Activated naive CD4-positive, alpha-beta T cell treated with anti-CD3 and anti-CD28 coated beads, Interleukin-2, amount 50 U/mL, for 16 hours (primary cell): ENCODE data around the gene SPATA33.

Experiments
- DNase-seq: peaks from one replicate; pipeline ENCODE4 v3.0.0-alpha.2; 2020

SPATA33 gene

GRCh38 chr16:89711601-89712273 lies 54.1 kb downstream of the SPATA33 start:
- peak; percentile 83 for DNase-seq

DNA sequence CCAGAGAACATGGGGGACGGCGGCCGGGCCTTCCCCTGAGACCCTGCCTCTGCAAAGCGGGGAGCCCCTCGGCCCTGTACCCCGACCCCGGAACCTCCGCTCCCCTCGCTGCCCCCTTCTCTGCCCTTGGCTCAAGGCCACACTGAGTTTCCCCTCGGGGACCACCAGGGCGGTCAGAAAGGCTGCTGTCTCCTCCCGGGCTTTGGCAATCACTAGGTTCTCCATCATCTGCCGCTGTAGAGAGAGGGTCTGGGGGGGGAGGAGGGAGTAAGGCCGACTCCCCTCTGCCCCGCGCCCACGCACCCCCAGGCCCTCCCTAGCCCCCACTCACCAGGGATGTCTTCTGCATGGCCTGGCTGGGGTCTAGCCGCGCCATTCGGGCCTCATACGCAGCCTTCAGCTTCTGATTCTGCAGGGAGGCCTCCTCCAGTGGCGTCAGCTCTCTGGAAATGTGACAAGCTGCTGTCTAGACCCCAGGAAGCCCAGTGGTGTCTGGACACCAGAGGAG lies 54.7 kb downstream of the SPATA33 start:
- DNase-seq: no peak

- DNase-seq: no peak
Observed at GRCh38 chr16:89716493-89716892, 58.9 kb downstream of the SPATA33 start.

GRCh38 chr16:89716916-89717687 lies 59.5 kb downstream of the SPATA33 start:
- DNase-seq: no peak

DNA sequence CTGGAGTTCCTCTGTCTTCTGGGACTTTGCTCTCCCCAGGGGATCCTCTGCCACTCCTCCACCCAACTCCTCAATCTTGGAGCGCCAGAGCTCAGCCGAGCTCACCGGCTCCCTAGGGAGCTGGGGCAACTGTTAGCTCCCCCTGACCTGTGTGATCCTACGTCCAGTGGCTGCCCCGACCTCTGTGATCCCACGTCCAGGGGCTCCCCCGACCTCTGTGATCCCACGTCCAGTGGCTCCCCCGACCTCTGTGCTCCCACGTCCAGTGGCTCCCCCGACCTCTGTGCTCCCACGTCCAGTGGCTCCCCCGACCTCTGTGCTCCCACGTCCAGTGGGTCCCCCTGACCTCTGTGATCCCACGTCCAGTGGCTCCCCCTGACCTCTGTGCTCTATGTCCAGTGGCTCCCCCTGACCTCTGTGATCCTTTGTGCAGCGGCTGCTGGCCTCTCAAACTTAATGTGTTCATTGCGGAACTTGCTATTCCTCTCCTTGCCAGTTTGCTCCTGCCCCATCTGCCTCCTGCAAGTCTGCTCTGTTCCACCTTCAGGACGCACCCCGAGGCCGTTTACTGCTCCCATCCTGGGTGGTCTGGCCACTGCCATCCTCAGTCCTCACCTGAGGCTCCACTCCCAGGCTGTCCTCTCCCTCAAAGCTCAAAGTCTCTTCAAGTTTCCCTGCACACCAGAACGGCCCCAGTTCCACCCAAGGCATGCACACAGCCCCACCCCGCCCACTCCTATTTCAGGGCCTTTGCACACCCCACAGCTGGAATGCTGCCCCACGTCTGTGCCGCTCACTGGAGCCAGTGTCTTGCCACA lies 60.3 kb downstream of the SPATA33 start:
- no peak for DNase-seq
